C4-2B (cell line): ENCODE data around the gene XPNPEP1.

ENCODE experiments used
- CTCF ChIP-seq: fragments of 450-650 bp; conservative IDR thresholded peaks from 2 replicates; pipeline ENCODE4 v1.5.1; 2017; ENCODE audit warnings: mild to moderate bottlenecking
- ZFX ChIP-seq: fragments of 450-650 bp; IDR thresholded peaks from 2 replicates; pipeline ENCODE4 v1.6.1; 2017

- TF ChIP-seq CTCF = no peak
- no peak for TF ChIP-seq ZFX
These were observed 41.0 kb upstream of the XPNPEP1 start for GRCh38 chr10:109964318-109964717.
